ENCODE data around the gene KLK8.

Gene KLK8

GRCh38 chr19:50968716-50969412 is 32.5 kb downstream of the KLK8 start:
- H3K27ac Mint-ChIP-seq: no peak overlapping the region
- H3K36me3 Mint-ChIP-seq: peaks cover 3% of the 10 kb centered on the region
- H3K9me3 Mint-ChIP-seq: peaks cover 4% of the 10 kb centered on the region
- no peak for DNase-seq (ENCODE audit: low spot score in 2 of 2)
- no peaks in the 10 kb centered on the region for H3K4me1 Mint-ChIP-seq
- ATAC-seq (ENCODE audit: low read depth): no peak
- peaks cover 22% of the 10 kb centered on the region for H3K27me3 Mint-ChIP-seq
- no peak overlapping the region for H3K4me3 Mint-ChIP-seq

DNA sequence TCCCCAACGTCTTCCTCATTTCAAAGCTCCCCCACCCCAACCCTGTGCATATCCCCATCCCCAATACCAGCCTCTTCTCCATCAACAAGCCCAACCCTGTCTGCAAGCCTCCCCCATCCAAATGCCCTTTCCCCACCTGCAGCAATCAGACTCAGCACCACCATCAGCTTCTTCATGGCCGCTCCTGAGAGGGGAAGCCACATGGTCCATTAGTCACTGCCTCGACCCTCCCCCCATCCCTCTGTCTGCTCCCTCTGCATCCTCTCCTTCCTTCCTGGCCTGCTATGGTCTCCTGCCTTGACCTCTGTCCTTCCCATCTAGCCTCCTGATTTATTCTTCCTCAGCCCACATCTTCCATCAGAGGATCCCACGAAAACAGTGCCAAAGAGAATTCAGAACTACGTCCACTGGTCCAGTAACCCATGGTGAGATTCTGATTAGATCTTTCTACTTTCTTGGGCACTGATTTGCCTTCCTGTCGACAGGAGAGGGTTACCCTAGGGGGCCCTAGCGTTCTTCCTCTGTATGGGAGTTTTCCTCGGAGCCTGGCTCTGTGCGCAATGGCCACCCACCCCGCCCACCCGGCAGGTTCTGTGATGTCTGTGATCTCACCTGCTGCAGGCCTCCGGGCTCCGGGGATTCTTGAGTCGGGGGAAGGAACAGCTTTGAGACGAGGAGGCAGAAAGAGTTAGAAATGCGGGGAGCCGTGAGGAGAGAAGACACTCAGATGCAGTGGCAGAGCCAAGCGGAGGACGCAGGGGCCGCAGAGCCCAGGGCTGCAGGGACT is 33.3 kb downstream of the KLK8 start:
- peaks cover 6% of the 10 kb centered on the region for H3K36me3 Mint-ChIP-seq
- no peak for ATAC-seq (ENCODE audit: low read depth)
- H3K27me3 Mint-ChIP-seq: peaks cover 25% of the 10 kb centered on the region
- no peak overlapping the region for H3K4me3 Mint-ChIP-seq
- H3K9me3 Mint-ChIP-seq: peaks cover 5% of the 10 kb centered on the region
- no peak for DNase-seq (ENCODE audit: low spot score in 2 of 2)
- H3K4me1 Mint-ChIP-seq: no peaks in the 10 kb centered on the region
- no peak overlapping the region for H3K27ac Mint-ChIP-seq

DNA sequence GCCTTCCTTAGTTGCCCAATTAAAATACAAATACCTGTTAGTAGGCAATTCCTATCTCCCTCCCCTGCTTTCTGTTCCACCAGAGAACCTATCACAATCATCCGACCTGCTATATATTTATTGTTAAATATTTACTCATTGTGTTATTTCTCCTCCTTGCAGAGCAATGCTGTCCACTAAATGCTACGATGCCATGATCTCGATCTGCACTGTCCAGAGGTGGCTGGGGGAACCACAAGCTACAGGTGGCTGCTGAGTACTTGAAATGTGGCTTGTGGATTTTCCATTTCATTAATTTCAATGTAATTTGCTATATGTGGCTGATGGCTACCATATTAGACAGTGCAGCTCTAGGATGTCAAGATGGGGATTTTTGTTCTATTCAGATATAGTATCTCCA is 37.1 kb downstream of the KLK8 start:
- DNase-seq (ENCODE audit: low spot score in 2 of 2) (no peak), ATAC-seq (ENCODE audit: low read depth) (no peak)
- Mint-ChIP-seq H3K9me3 (peaks cover 24% of the 10 kb centered on the region), H3K27ac (no peak overlapping the region), H3K4me3 (no peak overlapping the region), H3K4me1 (peaks cover 2% of the 10 kb centered on the region), H3K27me3 (peaks cover 19% of the 10 kb centered on the region), H3K36me3 (peaks cover 7% of the 10 kb centered on the region)

DNA sequence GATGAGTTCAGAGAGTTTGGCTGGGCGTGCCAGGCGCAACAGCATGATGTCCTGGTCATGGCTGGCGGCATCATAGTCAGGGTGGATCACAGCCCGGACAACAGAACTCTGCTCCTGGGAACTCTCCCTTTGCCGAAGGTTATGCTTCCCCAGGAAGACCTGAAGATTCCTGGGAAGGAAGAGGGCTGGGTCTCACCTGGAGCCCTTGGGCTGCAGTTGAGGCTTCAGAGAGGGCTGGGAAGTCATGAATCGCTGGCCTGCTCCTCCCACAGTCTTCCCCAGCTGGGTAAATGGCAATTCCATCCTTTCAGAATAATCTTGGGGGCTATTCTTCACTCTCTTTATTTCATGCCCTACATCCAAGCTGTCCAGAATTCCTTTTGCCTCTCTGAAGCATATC is 38.0 kb downstream of the KLK8 start:
- Mint-ChIP-seq H3K4me1 (peaks cover 2% of the 10 kb centered on the region), H3K4me3 (no peak overlapping the region), H3K27me3 (peaks cover 24% of the 10 kb centered on the region), H3K36me3 (peaks cover 7% of the 10 kb centered on the region), H3K9me3 (peaks cover 26% of the 10 kb centered on the region), H3K27ac (no peak overlapping the region)
- ATAC-seq (ENCODE audit: low read depth): no peak
- DNase-seq (ENCODE audit: low spot score in 2 of 2): no peak

GRCh38 chr19:50962245-50962644 is 39.2 kb downstream of the KLK8 start:
- Mint-ChIP-seq H3K27ac (no peak overlapping the region), H3K4me1 (peaks cover 2% of the 10 kb centered on the region), H3K27me3 (peaks cover 26% of the 10 kb centered on the region), H3K9me3 (peaks cover 26% of the 10 kb centered on the region), H3K4me3 (no peak overlapping the region), H3K36me3 (peaks cover 7% of the 10 kb centered on the region)
- DNase-seq (ENCODE audit: low spot score in 2 of 2): no peak
- no peak for ATAC-seq (ENCODE audit: low read depth)

DNA sequence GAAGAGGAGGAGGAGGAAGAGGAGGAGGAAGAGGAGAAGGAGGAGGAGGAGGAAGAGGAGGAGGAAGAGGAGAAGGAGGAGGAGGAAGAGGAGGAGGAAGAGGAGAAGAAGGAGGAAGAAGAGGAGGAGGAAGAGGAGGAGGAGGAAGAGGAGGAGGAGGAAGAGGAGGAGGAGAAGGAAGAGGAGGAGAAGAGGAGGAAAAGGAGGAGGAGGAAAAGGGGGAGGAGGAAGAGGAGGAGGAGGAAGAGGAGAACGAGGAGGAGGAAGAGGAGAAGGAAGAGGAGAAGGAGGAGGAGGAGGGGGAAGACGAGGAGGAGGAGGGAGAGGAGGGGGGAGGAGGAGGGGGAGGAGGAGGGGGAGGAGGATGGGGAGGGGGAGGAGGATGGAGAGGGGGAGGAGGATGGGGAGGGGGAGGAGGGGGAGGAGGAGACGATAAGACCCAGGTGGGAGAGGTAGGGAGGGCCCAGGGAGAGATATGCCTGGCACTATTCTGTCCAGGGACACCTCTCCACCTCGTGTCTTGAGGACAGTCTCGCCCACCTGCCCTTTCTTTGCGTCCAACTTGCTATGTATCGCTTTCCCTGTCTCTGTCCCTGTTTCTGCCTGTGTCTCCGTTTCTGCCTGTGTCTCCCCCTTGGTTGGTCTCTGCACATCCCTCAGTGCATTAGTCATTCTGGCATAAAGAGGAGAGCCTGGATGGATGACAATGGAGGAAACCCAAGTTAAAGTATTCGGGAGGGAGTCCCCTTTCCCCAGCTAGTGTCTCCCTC is 41.5 kb downstream of the KLK8 start:
- Mint-ChIP-seq H3K36me3 (peaks cover 7% of the 10 kb centered on the region), H3K4me3 (no peak overlapping the region), H3K9me3 (peaks cover 26% of the 10 kb centered on the region), H3K27ac (no peak overlapping the region), H3K27me3 (peaks cover 26% of the 10 kb centered on the region), H3K4me1 (peaks cover 2% of the 10 kb centered on the region)
- no peak for ATAC-seq (ENCODE audit: low read depth)
- DNase-seq (ENCODE audit: low spot score in 2 of 2): no peak

GRCh38 chr19:50957587-50957986 is 43.8 kb downstream of the KLK8 start:
- no peak overlapping the region for H3K4me3 Mint-ChIP-seq
- no peak for DNase-seq (ENCODE audit: low spot score in 2 of 2)
- peaks cover 5% of the 10 kb centered on the region for H3K36me3 Mint-ChIP-seq
- no peak for ATAC-seq (ENCODE audit: low read depth)
- peaks cover 24% of the 10 kb centered on the region for H3K27me3 Mint-ChIP-seq
- H3K9me3 Mint-ChIP-seq: peaks cover 18% of the 10 kb centered on the region
- peaks cover 2% of the 10 kb centered on the region for H3K4me1 Mint-ChIP-seq
- no peak overlapping the region for H3K27ac Mint-ChIP-seq

- DNase-seq (ENCODE audit: low spot score in 2 of 2): no peak
- Mint-ChIP-seq H3K27ac (no peak within 1 kb of the TSS), H3K4me3 (no peak within 1 kb of the TSS), H3K9me3 (peaks cover 2% of the 10 kb centered on the region), H3K36me3 (no peaks in the 10 kb centered on the region), H3K4me1 (peaks cover 2% of the 10 kb centered on the region), H3K27me3 (peaks cover 33% of the 10 kb centered on the region)
- ATAC-seq (ENCODE audit: low read depth): no peak
Observed at GRCh38 chr19:50952910-50953309, 48.5 kb downstream of the KLK8 start, which contains the start of gene KLK5. Gene KLK5 (minus strand): TSS chr19:50953038. CDS start chr19:50952657, 381 bp downstream.

DNA sequence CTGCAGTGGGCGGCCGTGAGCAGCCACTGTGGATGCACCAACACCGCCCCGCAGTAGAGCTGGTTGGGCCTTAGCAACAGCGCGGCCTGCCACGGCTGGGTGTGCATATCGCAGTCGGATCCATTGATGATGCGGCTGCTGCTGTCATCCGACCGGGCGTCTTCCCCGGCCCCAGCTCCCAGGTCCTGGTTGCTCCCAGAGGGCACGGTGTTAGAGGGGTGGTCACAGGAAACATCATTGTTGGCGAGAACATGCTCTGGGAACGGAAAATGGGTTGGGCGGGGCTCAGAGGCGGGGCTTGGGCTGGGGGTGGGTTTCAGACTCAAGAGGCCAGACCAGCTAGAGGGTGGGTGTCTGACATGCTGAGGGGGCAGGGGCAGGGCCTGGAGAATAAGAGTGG is 51.5 kb downstream of the KLK8 start:
- Mint-ChIP-seq H3K27me3 (peaks cover 29% of the 10 kb centered on the region), H3K27ac (no peak overlapping the region), H3K36me3 (no peaks in the 10 kb centered on the region), H3K4me3 (no peak overlapping the region), H3K9me3 (peaks cover 8% of the 10 kb centered on the region), H3K4me1 (peaks cover 2% of the 10 kb centered on the region)
- ATAC-seq (ENCODE audit: low read depth) (no peak), DNase-seq (ENCODE audit: low spot score in 2 of 2) (no peak)

GRCh38 chr19:50947123-50947522 is 54.3 kb downstream of the KLK8 start:
- Mint-ChIP-seq H3K36me3 (no peaks in the 10 kb centered on the region), H3K4me3 (no peak overlapping the region), H3K9me3 (peaks cover 13% of the 10 kb centered on the region), H3K27ac (no peak overlapping the region), H3K4me1 (peaks cover 2% of the 10 kb centered on the region), H3K27me3 (peaks cover 34% of the 10 kb centered on the region)
- no peak for DNase-seq (ENCODE audit: low spot score in 2 of 2)
- ATAC-seq (ENCODE audit: low read depth): no peak
